ENCODE data around the gene LILRA5. TPM values are rescaled to one million over a fixed set of nuclear protein-coding genes. Genes with fewer than 3 reads are reported as not detected.
"Not testable (repeated sequence)": the region's sequence is repeated elsewhere in the genome, so short reads cannot be mapped to it uniquely, and the experiment has no call there.

Gene LILRA5
- total and polyA plus RNA-seq, 8 donors, result 1.1 to 8.5 (median 2.7) TPM; not detected in 2

DNA sequence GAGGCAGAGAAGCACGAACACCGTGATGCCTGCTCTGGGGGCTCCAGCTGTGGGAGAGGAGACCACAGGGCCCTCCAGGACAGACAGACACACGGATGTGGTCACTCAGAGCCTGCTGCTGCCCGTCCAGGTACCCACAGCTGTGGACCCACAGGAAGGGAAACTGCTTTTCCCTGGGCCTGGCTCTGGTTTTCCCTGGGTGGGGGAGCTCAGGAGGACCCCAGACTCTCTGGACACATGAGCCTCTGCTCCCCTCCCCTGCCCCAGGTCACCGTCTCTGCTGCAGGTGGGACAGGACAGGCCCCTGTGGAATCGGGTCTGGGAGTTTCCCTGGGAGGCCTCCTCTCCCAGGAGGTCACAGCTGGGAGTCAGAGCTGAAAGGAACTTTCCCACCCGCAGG lies 18.7 kb upstream of the LILRA5 start:
- intact Hi-C loops (cut with DNase I; ENCODE audit: low total_unique reads), result no loop called here
- Histone ChIP-seq H3K4me1 (no peaks in the 10 kb centered on the region), H3K27me3 (peaks cover 0 to 25% (median 0%) of the 10 kb centered on the region in 3 donors), H3K36me3 (no peaks in the 10 kb centered on the region), H3K9me3 (no peaks in the 10 kb centered on the region), H3K27ac (no peak overlapping the region), H3K4me3 (no peak overlapping the region)
- no peak for DNase-seq
- TF ChIP-seq CTCF (IDR thresholded peaks at IDR 0.05) (no peak), EP300 (IDR thresholded peaks at IDR 0.05) (no peak), POLR2AphosphoS5 (IDR thresholded peaks at IDR 0.05) (no peak)
- WGBS, 5 donors, result 68 to 84% (median 71%) methylated on average over 6 to 7 of the region's 7 CpGs

DNA sequence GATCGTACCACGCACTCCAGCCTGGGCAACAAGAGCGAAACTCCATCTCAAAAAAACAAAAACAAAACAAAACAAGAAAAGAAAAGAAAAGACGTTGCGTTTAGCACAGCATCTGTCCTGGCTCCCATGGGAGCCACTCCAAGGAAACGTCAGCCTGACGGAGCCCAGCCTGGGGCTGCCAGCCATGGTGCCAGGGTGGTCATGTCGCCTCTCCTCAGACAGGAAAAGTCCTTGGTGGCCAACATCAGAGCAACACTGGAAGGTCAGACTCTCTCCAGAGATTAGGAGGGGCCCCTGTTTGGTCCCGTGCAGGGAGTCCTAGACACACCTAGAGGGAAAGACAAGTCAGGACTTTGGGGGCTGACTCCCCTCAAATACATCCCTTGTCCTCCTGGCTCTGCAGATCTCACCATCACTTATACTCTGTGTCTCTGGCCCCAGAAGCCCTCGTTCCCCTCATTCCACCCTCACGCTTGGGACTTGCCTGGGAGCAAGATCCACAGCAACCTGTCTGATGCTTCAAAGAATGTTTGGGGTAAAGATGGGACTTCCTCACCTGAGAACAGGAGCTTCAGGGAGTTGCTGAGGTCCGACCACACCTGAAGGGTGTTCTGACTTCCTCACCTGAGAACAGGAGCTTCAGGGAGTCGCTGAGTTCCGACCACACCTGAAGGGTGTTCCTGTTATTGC lies 16.7 kb upstream of the LILRA5 start:
- DNase-seq, result no peak
- H3K4me1 ChIP-seq, result no peaks in the 10 kb centered on the region
- 81 to 85% (median 84%) methylated on average over 11 to 14 of the region's 14 CpGs for WGBS, 5 donors
- peaks cover 0 to 17% (median 0%) of the 10 kb centered on the region in 3 donors for H3K27me3 ChIP-seq
- no peak overlapping the region for H3K4me3 ChIP-seq
- TF ChIP-seq EP300 (IDR thresholded peaks at IDR 0.05), result no peak
- TF ChIP-seq CTCF (IDR thresholded peaks at IDR 0.05), result no peak
- no peak for TF ChIP-seq POLR2A (IDR thresholded peaks at IDR 0.05)
- H3K9me3 ChIP-seq, result no peaks in the 10 kb centered on the region
- no peaks in the 10 kb centered on the region for H3K36me3 ChIP-seq
- H3K27ac ChIP-seq, result no peak overlapping the region
- intact Hi-C loops (cut with DNase I; ENCODE audit: low total_unique reads), result no loop called here

- H3K27ac ChIP-seq; H3K36me3 ChIP-seq; intact Hi-C loops (cut with DNase I; ENCODE audit: low total_unique reads); H3K4me3 ChIP-seq; H3K9me3 ChIP-seq; H3K4me1 ChIP-seq; DNase-seq: not testable (repeated sequence)
- peaks cover 0 to 17% (median 0%) of the 10 kb centered on the region in 3 donors for H3K27me3 ChIP-seq
- 66 to 74% (median 69%) methylated on average over 5 of the region's 5 CpGs for WGBS, 5 donors
Observed at GRCh38 chr19:54328781-54329180, 15.8 kb upstream of the LILRA5 start.

DNA sequence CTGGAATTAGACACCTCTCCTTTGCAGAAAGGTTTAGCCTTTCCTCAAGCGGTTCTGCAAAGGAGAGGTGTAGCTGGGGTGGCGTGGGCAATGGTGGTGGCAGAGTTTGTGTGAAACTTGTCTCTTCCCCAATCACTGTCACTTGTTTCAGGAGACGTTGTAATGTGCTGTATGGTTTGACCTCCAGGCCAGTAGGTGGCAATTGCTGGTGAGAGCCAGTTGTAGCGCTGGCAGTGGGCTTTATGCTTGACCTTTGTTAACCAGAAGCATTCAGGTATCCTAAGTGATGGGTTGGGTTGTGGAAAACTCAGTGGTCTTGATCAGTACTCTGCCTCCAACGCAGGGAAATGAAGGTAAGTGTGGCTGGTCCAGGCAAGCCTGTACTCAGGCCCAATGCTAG lies 12.7 kb upstream of the LILRA5 start:
- TF ChIP-seq EP300 (IDR thresholded peaks at IDR 0.05) (no peak), POLR2AphosphoS5 (IDR thresholded peaks at IDR 0.05) (no peak), POLR2A (IDR thresholded peaks at IDR 0.05) (no peak), CTCF (IDR thresholded peaks at IDR 0.05) (no peak)
- Histone ChIP-seq H3K4me1 (no peaks in the 10 kb centered on the region), H3K9me3 (no peaks in the 10 kb centered on the region), H3K27me3 (peaks cover 0 to 16% (median 0%) of the 10 kb centered on the region in 3 donors), H3K36me3 (no peaks in the 10 kb centered on the region), H3K27ac (no peak overlapping the region), H3K4me3 (no peak overlapping the region)
- WGBS, 5 donors, result 70 to 76% (median 72%) methylated on average over 5 of the region's 5 CpGs
- no peak for DNase-seq
- intact Hi-C loops (cut with DNase I; ENCODE audit: low total_unique reads), result no loop called here

- H3K27me3 ChIP-seq, result peaks cover 0 to 20% (median 0%) of the 10 kb centered on the region in 3 donors
- no peak overlapping the region for H3K27ac ChIP-seq
- DNase-seq, result peak in 1 of 2 donors; percentile 74
- intact Hi-C loops (cut with DNase I; ENCODE audit: low total_unique reads), result no loop called here
- no peak for TF ChIP-seq POLR2AphosphoS5 (IDR thresholded peaks at IDR 0.05)
- no peak for TF ChIP-seq POLR2A (IDR thresholded peaks at IDR 0.05)
- TF ChIP-seq EP300 (IDR thresholded peaks at IDR 0.05), result no peak
- peak in 5 of 7 experiments; percentile 10 to 69 (median 54) for TF ChIP-seq CTCF (IDR thresholded peaks at IDR 0.05)
- no peaks in the 10 kb centered on the region for H3K9me3 ChIP-seq
- no peak overlapping the region for H3K4me3 ChIP-seq
- 3 to 5% (median 4%) methylated on average over 4 of the region's 4 CpGs for WGBS, 5 donors
- no peaks in the 10 kb centered on the region for H3K4me1 ChIP-seq
- H3K36me3 ChIP-seq, result no peaks in the 10 kb centered on the region
Observed at GRCh38 chr19:54325194-54325621, 12.2 kb upstream of the LILRA5 start.
